ENCODE data around the gene CD82.

Gene CD82

DNA sequence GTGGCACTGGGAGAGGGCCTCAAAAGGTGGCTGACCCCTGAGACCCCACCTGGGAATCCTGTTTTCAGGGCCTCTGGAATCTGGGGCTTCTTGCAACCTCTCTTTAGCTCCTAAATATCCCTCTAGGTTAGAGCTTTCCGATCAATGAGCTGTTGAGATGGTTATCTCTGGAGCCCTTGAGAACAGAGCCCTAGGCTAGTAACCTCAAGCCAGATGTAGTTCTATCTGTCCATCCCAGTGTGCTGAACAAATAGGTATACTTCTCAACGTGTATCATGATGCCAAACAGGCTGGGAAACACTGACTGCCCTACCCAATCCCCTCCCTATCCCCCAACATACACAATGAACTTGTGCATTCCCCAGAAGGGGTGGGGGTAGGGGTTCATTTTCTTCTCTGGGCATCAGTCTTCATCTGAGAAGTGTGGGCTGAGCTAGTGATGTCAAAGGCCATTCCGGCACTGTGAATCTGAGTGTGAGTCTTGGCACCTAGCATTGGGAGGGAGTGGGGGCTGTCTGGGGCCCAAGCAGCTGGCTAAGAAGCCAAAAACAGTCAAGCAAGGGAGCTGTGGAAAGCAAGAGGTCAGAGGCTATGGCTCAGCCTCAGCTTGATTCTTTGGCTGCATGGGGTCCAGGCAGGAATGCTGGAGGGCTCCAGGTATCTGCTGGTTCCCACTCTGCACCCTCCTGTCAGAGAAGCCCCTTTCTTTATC lies 17.3 kb downstream of the CD82 start:
- H3K9me3 ChIP-seq (ENCODE audit: control insufficient read depth, low read depth, low read length): no peaks in the 10 kb centered on the region
- no peak overlapping the region for H3K9ac ChIP-seq (ENCODE audit: low read length)
- no peaks in the 10 kb centered on the region for H3K4me1 ChIP-seq (ENCODE audit: control insufficient read depth, low read depth, low read length)
- no peak overlapping the region for H3K4me3 ChIP-seq (ENCODE audit: low read length)
- H3K27ac ChIP-seq (ENCODE audit: low read length): no peak overlapping the region
- no peaks in the 10 kb centered on the region for H3K36me3 ChIP-seq (ENCODE audit: control insufficient read depth, low read depth, low read length)
- H3K27me3 ChIP-seq (ENCODE audit: control insufficient read depth, insufficient read depth, low read length): no peaks in the 10 kb centered on the region

DNA sequence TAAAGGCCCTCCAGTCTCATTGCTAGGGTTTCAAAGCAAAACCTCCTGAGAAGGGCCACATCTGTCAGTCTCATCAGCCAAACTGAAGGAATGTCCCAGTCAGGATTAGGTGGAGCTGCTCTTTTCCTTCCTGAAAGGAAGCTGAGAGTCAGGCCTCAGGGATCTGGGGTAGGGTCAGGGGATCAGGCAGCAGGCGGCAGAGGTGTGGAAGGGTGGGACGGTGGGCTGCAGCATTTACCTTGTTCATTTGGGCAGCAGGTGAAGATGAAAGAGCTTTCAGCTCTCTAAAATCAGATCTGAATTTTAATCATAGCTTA lies 17.8 kb downstream of the CD82 start:
- H3K4me3 ChIP-seq (ENCODE audit: low read length): no peak overlapping the region
- H3K9ac ChIP-seq (ENCODE audit: low read length): no peak overlapping the region
- no peaks in the 10 kb centered on the region for H3K4me1 ChIP-seq (ENCODE audit: control insufficient read depth, low read depth, low read length)
- no peaks in the 10 kb centered on the region for H3K27me3 ChIP-seq (ENCODE audit: control insufficient read depth, insufficient read depth, low read length)
- H3K27ac ChIP-seq (ENCODE audit: low read length): no peak overlapping the region
- H3K9me3 ChIP-seq (ENCODE audit: control insufficient read depth, low read depth, low read length): no peaks in the 10 kb centered on the region
- H3K36me3 ChIP-seq (ENCODE audit: control insufficient read depth, low read depth, low read length): no peaks in the 10 kb centered on the region

DNA sequence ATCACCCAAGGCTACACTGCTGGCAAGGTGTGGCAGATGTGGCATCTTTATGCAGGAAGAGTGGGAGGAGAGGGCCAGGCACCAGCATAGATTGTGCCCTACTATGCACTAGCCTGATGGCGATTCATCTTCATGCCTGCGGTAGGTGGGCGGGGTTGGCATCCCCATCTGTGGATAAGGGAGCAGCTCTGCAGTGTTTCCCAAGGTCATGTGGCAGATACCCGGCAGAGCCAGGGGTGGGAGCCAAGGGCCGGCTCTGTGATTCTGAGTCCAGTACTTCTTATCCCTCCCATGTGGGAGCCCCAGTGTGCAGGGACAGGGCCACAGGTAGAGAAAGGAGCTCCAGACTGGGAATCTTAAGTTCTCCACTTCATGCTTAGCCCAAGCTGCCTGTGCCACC lies 20.0 kb downstream of the CD82 start:
- H3K4me1 ChIP-seq (ENCODE audit: control insufficient read depth, low read depth, low read length): no peaks in the 10 kb centered on the region
- H3K4me3 ChIP-seq (ENCODE audit: low read length): no peak overlapping the region
- no peak overlapping the region for H3K27ac ChIP-seq (ENCODE audit: low read length)
- no peaks in the 10 kb centered on the region for H3K9me3 ChIP-seq (ENCODE audit: control insufficient read depth, low read depth, low read length)
- no peaks in the 10 kb centered on the region for H3K36me3 ChIP-seq (ENCODE audit: control insufficient read depth, low read depth, low read length)
- H3K9ac ChIP-seq (ENCODE audit: low read length): no peak overlapping the region
- no peaks in the 10 kb centered on the region for H3K27me3 ChIP-seq (ENCODE audit: control insufficient read depth, insufficient read depth, low read length)

DNA sequence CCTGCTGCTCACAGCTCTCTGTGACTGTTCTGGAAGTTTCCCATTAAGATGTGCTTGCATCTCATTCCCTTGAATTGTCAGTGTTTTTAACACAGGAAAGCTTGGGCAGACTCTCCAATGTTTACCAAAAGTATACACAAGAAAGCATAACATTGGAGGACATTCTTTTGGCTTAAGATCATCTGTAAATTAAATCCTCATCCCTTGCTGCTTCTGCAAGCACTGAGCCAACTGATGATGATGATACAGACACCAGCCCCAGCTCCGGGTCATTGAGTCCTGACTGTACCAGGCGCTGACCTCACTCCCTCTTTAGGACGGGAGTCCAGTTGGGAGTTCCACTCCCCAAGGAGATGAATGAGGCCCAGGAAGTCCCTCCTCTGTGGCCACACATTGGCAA lies 23.8 kb downstream of the CD82 start:
- Histone ChIP-seq H3K27ac (ENCODE audit: low read length) (no peak overlapping the region), H3K36me3 (ENCODE audit: control insufficient read depth, low read depth, low read length) (no peaks in the 10 kb centered on the region), H3K4me1 (ENCODE audit: control insufficient read depth, low read depth, low read length) (no peaks in the 10 kb centered on the region), H3K27me3 (ENCODE audit: control insufficient read depth, insufficient read depth, low read length) (no peaks in the 10 kb centered on the region), H3K9me3 (ENCODE audit: control insufficient read depth, low read depth, low read length) (no peaks in the 10 kb centered on the region), H3K4me3 (ENCODE audit: low read length) (no peak overlapping the region), H3K9ac (ENCODE audit: low read length) (no peak overlapping the region)

DNA sequence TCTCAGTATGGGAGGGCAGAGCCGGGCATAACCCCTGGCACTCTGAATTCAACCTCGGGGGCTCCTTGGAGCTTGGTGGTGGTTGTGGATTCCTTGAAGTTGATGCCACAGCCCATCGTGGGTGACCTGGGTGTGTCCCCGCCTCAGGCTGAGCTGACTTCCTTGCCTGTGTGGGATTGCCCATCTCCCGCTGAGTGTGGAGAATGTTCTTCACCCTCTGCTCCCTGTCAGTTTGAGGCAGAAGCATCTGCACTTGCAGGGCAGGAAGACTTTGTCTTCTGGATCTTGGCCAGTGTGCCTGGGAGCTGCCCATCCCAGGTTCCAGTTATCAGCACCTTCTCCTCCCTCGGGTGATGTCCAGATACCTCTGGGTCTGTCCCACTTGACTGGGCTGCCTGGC lies 25.3 kb downstream of the CD82 start:
- no peaks in the 10 kb centered on the region for H3K4me1 ChIP-seq (ENCODE audit: control insufficient read depth, low read depth, low read length)
- H3K4me3 ChIP-seq (ENCODE audit: low read length): no peak overlapping the region
- no peaks in the 10 kb centered on the region for H3K36me3 ChIP-seq (ENCODE audit: control insufficient read depth, low read depth, low read length)
- no peaks in the 10 kb centered on the region for H3K9me3 ChIP-seq (ENCODE audit: control insufficient read depth, low read depth, low read length)
- no peak overlapping the region for H3K9ac ChIP-seq (ENCODE audit: low read length)
- H3K27ac ChIP-seq (ENCODE audit: low read length): no peak overlapping the region
- no peaks in the 10 kb centered on the region for H3K27me3 ChIP-seq (ENCODE audit: control insufficient read depth, insufficient read depth, low read length)

DNA sequence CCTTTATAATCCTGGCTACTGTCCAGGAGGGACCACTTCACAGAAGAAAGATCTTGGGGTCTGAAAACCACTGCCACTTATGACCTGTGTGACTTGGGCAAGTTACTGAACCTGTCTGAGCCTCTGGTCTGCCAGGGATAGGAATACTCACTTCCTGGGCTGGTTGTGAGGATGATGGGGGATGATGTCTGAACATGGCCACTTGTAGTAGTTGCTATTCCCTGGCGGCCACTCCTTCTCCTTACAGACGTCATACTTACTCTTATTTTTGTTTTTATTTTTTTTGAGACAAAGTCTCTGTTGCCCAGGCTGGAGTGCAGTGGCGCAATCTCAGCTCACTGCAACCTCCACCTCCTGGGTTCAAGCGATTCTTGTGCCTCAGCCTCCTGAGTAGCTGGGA lies 26.1 kb downstream of the CD82 start:
- Histone ChIP-seq H3K36me3 (ENCODE audit: control insufficient read depth, low read depth, low read length) (no peaks in the 10 kb centered on the region), H3K4me3 (ENCODE audit: low read length) (no peak overlapping the region), H3K9ac (ENCODE audit: low read length) (no peak overlapping the region), H3K4me1 (ENCODE audit: control insufficient read depth, low read depth, low read length) (peaks cover 6% of the 10 kb centered on the region), H3K27ac (ENCODE audit: low read length) (no peak overlapping the region), H3K27me3 (ENCODE audit: control insufficient read depth, insufficient read depth, low read length) (no peaks in the 10 kb centered on the region), H3K9me3 (ENCODE audit: control insufficient read depth, low read depth, low read length) (no peaks in the 10 kb centered on the region)

DNA sequence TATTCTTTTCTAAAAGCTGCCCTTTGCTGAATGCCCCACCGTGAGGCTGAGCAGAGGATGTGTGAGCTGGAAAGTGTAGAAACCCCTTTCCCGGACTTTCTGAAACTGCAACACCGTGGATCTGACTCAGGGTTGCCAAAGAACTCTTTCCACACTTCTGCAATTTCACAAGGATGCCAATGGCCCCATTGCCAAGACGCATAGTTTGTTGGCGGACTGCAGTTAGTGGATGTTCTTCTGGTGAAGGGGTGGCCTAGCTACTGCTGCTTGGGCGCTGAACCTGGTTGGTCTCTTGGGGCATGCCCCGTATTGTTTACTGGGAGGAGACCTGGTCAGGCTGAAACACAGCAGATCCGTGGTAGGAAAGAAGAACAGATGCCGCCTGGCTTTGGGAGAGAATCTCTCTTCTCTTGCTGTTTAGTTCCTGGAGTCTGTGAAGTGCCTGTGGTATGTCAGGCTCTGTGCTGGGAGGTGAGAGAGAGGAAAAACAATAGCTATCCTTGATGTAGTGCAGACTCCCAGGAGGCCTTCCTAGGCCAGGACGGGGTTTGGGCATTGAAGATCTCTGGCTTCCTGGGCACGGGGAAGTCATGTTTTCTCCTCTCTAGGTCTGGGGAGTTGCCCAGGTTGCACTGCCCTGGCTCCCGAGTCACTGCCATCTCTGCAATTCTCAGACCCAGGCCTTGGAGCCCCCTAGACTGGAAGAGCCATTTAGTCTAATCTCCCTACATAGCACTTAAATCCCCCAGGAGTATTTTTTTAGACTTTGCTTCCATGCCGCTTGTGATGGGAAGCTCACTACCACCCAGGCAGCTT lies 26.9 kb downstream of the CD82 start:
- H3K27ac ChIP-seq (ENCODE audit: low read length): no peak overlapping the region
- no peak overlapping the region for H3K9ac ChIP-seq (ENCODE audit: low read length)
- no peaks in the 10 kb centered on the region for H3K27me3 ChIP-seq (ENCODE audit: control insufficient read depth, insufficient read depth, low read length)
- peaks cover 8% of the 10 kb centered on the region for H3K4me1 ChIP-seq (ENCODE audit: control insufficient read depth, low read depth, low read length)
- no peaks in the 10 kb centered on the region for H3K9me3 ChIP-seq (ENCODE audit: control insufficient read depth, low read depth, low read length)
- no peak overlapping the region for H3K4me3 ChIP-seq (ENCODE audit: low read length)
- no peaks in the 10 kb centered on the region for H3K36me3 ChIP-seq (ENCODE audit: control insufficient read depth, low read depth, low read length)

DNA sequence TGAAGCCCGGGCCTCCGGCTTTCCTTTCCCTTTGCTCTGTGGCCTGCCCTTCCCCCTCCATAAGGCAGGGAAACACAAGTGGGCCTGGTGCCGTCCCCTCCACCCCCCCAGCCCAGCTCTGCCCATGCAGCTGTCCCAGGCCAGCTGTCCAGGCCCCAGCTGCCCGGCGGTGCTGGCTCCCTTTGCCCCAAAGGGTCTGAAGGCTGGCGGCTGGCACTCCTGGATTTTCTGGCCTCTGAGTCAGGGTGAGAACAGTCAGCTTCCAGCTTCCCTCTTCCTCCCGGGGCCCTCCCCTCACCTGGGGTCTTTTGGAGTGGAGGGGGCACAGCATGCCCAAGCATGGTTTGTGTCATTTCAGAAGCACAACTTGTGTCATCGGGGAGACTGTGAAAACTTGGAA lies 27.8 kb downstream of the CD82 start:
- H3K9me3 ChIP-seq (ENCODE audit: control insufficient read depth, low read depth, low read length): no peaks in the 10 kb centered on the region
- no peaks in the 10 kb centered on the region for H3K36me3 ChIP-seq (ENCODE audit: control insufficient read depth, low read depth, low read length)
- H3K27me3 ChIP-seq (ENCODE audit: control insufficient read depth, insufficient read depth, low read length): no peaks in the 10 kb centered on the region
- H3K27ac ChIP-seq (ENCODE audit: low read length): no peak overlapping the region
- no peak overlapping the region for H3K9ac ChIP-seq (ENCODE audit: low read length)
- peaks cover 8% of the 10 kb centered on the region for H3K4me1 ChIP-seq (ENCODE audit: control insufficient read depth, low read depth, low read length)
- no peak overlapping the region for H3K4me3 ChIP-seq (ENCODE audit: low read length)

DNA sequence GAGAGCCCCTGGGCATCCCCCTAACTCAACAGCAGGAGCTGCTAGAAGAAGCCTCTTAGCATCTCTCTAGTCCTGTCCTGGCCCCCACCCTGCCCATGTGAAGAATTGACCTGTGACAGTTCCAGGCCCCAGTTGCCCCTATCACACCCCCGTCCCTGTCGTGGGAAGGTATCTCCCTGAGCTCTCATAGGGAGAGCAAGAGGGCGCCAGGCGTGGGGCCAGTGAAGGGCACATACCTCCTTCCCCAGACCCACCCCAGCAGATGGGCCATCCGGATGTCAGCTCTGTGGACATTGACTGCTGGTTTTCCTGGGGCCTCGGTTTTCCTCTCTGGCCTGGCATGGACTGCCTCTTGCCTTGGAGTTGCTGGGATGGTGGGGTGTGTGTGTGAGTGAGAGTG lies 29.5 kb downstream of the CD82 start:
- Histone ChIP-seq H3K9ac (ENCODE audit: low read length) (no peak overlapping the region), H3K9me3 (ENCODE audit: control insufficient read depth, low read depth, low read length) (no peaks in the 10 kb centered on the region), H3K27me3 (ENCODE audit: control insufficient read depth, insufficient read depth, low read length) (no peaks in the 10 kb centered on the region), H3K36me3 (ENCODE audit: control insufficient read depth, low read depth, low read length) (no peaks in the 10 kb centered on the region), H3K4me1 (ENCODE audit: control insufficient read depth, low read depth, low read length) (peaks cover 8% of the 10 kb centered on the region), H3K4me3 (ENCODE audit: low read length) (no peak overlapping the region), H3K27ac (ENCODE audit: low read length) (no peak overlapping the region)

DNA sequence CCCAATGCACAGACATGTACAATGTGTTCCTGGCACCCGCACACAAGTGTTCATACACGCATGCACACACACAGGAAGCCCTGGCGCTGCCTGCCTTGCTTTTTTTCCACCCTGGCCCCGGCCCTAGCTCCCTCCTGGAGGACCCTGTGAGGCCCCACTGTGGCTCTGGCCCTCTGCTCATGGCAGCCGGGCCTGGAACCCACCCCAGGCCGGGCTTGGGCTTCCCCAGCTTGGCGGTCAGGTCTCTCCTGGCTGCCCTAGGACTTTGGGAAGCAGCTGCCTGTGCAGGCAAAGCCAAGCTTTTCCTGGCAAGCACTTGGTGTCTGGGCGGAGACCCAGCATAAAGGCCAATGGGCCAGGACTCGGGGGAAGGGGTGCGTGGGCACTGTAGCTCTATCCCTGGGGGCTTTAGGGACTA lies 30.5 kb downstream of the CD82 start:
- no peak overlapping the region for H3K9ac ChIP-seq (ENCODE audit: low read length)

DNA sequence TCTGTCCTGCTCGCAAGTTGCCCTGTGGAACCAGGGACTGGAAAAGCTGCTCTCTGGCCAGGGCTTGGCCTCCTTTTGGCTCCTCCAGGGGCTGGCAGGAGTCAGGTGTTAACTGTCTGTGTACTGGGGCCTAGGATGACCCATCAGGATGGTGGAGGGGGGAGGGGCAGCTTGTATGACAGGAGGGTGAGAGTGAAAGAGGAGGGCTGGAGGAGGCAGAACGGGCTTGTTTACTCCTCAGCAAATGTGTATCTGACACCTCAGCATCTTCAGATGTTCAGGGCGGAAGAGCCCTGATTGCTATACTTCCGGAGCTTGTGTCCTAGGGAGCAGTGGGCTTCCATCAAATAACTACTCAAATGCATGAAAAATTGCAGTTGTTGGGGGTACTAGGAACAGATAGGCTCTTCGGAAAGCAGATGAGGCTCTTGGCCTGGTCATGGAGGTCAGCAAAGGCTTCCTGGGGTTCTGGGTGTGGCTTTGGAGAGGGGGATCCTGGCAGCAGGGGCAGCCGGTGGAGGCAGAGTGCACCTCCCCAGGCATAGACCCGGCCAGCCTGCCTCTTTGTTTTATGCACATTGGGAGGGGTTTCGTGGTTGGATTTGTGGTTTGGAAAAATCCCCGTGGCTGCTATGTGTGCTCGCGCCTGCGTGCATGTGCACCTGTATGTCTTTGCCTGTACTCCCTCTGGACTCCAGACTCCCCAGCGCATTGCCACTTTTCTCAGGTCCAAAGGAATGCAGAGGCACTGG lies 31.2 kb downstream of the CD82 start:
- no peaks in the 10 kb centered on the region for H3K9me3 ChIP-seq (ENCODE audit: control insufficient read depth, low read depth, low read length)
- no peak overlapping the region for H3K27ac ChIP-seq (ENCODE audit: low read length)
- H3K36me3 ChIP-seq (ENCODE audit: control insufficient read depth, low read depth, low read length): no peaks in the 10 kb centered on the region
- H3K4me3 ChIP-seq (ENCODE audit: low read length): no peak overlapping the region
- H3K27me3 ChIP-seq (ENCODE audit: control insufficient read depth, insufficient read depth, low read length): no peaks in the 10 kb centered on the region
- no peak overlapping the region for H3K9ac ChIP-seq (ENCODE audit: low read length)
- peaks cover 16% of the 10 kb centered on the region for H3K4me1 ChIP-seq (ENCODE audit: control insufficient read depth, low read depth, low read length)

More for the DNA sequence above, 30.5 kb downstream of the CD82 start:
- peaks cover 16% of the 10 kb centered on the region for H3K4me1 ChIP-seq (ENCODE audit: control insufficient read depth, low read depth, low read length)
- no peaks in the 10 kb centered on the region for H3K27me3 ChIP-seq (ENCODE audit: control insufficient read depth, insufficient read depth, low read length)
- H3K4me3 ChIP-seq (ENCODE audit: low read length): no peak overlapping the region
- H3K27ac ChIP-seq (ENCODE audit: low read length): no peak overlapping the region
- no peaks in the 10 kb centered on the region for H3K9me3 ChIP-seq (ENCODE audit: control insufficient read depth, low read depth, low read length)
- no peaks in the 10 kb centered on the region for H3K36me3 ChIP-seq (ENCODE audit: control insufficient read depth, low read depth, low read length)
